Neural cell (in vitro differentiated cells): ENCODE results near the gene TUBAL3. TPM values are rescaled to one million over a fixed set of nuclear protein-coding genes. Genes with fewer than 3 reads are reported as not detected.

Experiments
- H2AFZ ChIP-seq: fragments of 200-600, 300-800 bp; sonication (generic), shearing (Covaris generic); 2 replicates; pipeline ENCODE4 v1.6.0; 2014; ENCODE audit warnings: low read depth, mild to moderate bottlenecking, antibody characterized with exemption, low read length, moderate library complexity
- H3F3A ChIP-seq: fragments of 200-600 bp; shearing (Covaris generic); 2 replicates; pipeline ENCODE4 v1.6.1; 2016; ENCODE audit warnings: mild to moderate bottlenecking, moderate library complexity, mixed read lengths, antibody characterized with exemption, low read length; ENCODE audit not compliant: insufficient read depth, poor library complexity, severe bottlenecking
- H3K27ac ChIP-seq: fragments of 200-600, 300-800 bp; sonication (generic), shearing (Covaris generic); 2 replicates; pipeline ENCODE4 v1.5.1; 2014; ENCODE audit warnings: mild to moderate bottlenecking, low read length, moderate library complexity
- H3K27me3 ChIP-seq: fragments of 300-800, 200-600 bp; sonication (generic), shearing (Covaris generic); 2 replicates; pipeline ENCODE4 v1.6.0; 2014; ENCODE audit warnings: mild to moderate bottlenecking, low read depth, low read length, moderate library complexity; ENCODE audit not compliant: insufficient read depth
- H3K36me3 ChIP-seq: fragments of 300-800, 200-600 bp; sonication (generic), shearing (Covaris generic); 2 replicates; pipeline ENCODE4 v1.5.1; 2014; ENCODE audit warnings: mild to moderate bottlenecking, antibody characterized with exemption, low read length, moderate library complexity; ENCODE audit not compliant: insufficient read depth
- H3K4me2 ChIP-seq: fragments of 300-800, 200-600 bp; sonication (generic), shearing (Covaris generic); 2 replicates; pipeline ENCODE4 v1.6.0; 2014; ENCODE audit warnings: mild to moderate bottlenecking, low read length
- H3K4me3 ChIP-seq: fragments of 300-800, 200-600 bp; sonication (generic), shearing (Covaris generic); 2 replicates; pipeline ENCODE4 v1.5.1; 2014; ENCODE audit warnings: mild to moderate bottlenecking, low read length, moderate library complexity
- H3K79me2 ChIP-seq: fragments of 200-600 bp; shearing (Covaris generic); replicated peaks from 2 replicates; pipeline ENCODE4 v1.6.0; 2014; ENCODE audit warnings: mild to moderate bottlenecking, low read length, moderate library complexity; ENCODE audit not compliant: insufficient read depth
- H3K9ac ChIP-seq: fragments of 300-800, 200-600 bp; sonication (generic), shearing (Covaris generic); 2 replicates; pipeline ENCODE4 v1.6.1; 2016; ENCODE audit warnings: mild to moderate bottlenecking, low read length, mixed read lengths
- H3K9me2 ChIP-seq: fragments of 200-600 bp; shearing (Covaris generic); 2 replicates; pipeline ENCODE4 v1.6.1; 2016; ENCODE audit warnings: mild to moderate bottlenecking, low read length, mixed read lengths; ENCODE audit not compliant: insufficient read depth
- H3K9me3 ChIP-seq: fragments of 200-600, 300-800 bp; sonication (generic), shearing (Covaris generic); 2 replicates; pipeline ENCODE4 v1.6.1; 2016; ENCODE audit warnings: mild to moderate bottlenecking, mixed run types, low read length, moderate library complexity, mixed read lengths
- H4K20me1 ChIP-seq: fragments of 200-600 bp; shearing (Covaris generic); 2 replicates; pipeline ENCODE4 v1.6.1; 2016; ENCODE audit warnings: mild to moderate bottlenecking, mixed run types; ENCODE audit not compliant: insufficient read depth
- CTCF ChIP-seq: fragments of 450-650 bp; IDR thresholded peaks from 2 replicates; pipeline ENCODE4 v1.5.1; 2014; ENCODE audit warnings: antibody characterized with exemption, mild to moderate bottlenecking, moderate library complexity; ENCODE audit not compliant: poor library complexity, severe bottlenecking
- EP300 ChIP-seq: fragments of 450-650 bp; conservative IDR thresholded peaks from 2 replicates; pipeline ENCODE4 v1.6.1; 2014; ENCODE audit warnings: antibody characterized with exemption, mild to moderate bottlenecking, moderate library complexity; ENCODE audit not compliant: poor library complexity, severe bottlenecking
- EZH2 ChIP-seq: fragments of 200-600, 300-800 bp; shearing (Covaris generic), sonication (generic); IDR thresholded peaks from 2 replicates; pipeline ENCODE4 v1.6.1; 2014; ENCODE audit warnings: antibody characterized with exemption, low read length, borderline replicate concordance, mild to moderate bottlenecking; ENCODE audit not compliant: insufficient read depth, poor library complexity, severe bottlenecking
- MXI1 ChIP-seq: fragments of 450-650 bp; conservative IDR thresholded peaks from 2 replicates; pipeline ENCODE4 v1.6.1; 2014; ENCODE audit warnings: antibody characterized with exemption, mild to moderate bottlenecking; ENCODE audit not compliant: poor library complexity, severe bottlenecking
- POLR2AphosphoS5 ChIP-seq: IDR thresholded peaks from 2 replicates; pipeline ENCODE4 v1.6.1; 2012
- RAD21 ChIP-seq: fragments of 450-650 bp; conservative IDR thresholded peaks from 2 replicates; pipeline ENCODE4 v1.6.1; 2014; ENCODE audit warnings: antibody characterized with exemption, mild to moderate bottlenecking, moderate library complexity
- REST ChIP-seq: IDR thresholded peaks from 2 replicates; pipeline ENCODE4 v1.6.1; 2012; ENCODE audit warnings: borderline replicate concordance
- SMC3 ChIP-seq: fragments of 450-650 bp; conservative IDR thresholded peaks from 2 replicates; pipeline ENCODE4 v1.6.1; 2014; ENCODE audit warnings: antibody characterized with exemption, mild to moderate bottlenecking, moderate library complexity; ENCODE audit not compliant: poor library complexity
- TAF1 ChIP-seq: IDR thresholded peaks from 2 replicates; pipeline ENCODE4 v1.6.1; 2012; ENCODE audit warnings: low read depth
- polyA minus RNA-seq: library from RNA; depleted of rRNA, polyadenylated mRNA; stranded (reverse); fragments of >200 nt; gene quantifications from 2 replicates; pipeline ENCODE4 v1.2.3, GENCODE V29; 2014
- polyA plus RNA-seq: library from polyadenylated mRNA; depleted of rRNA; stranded (reverse); fragments of >200 nt; gene quantifications from 2 replicates; pipeline ENCODE4 v1.2.3, GENCODE V29; 2014

Gene TUBAL3
- polyA plus RNA-seq (not detected in 2 replicates), polyA minus RNA-seq (not detected in 2 replicates)

GRCh38 chr10:5404208-5405041 lies at the start of gene TUBAL3:
TUBAL3 (minus strand) TSS chr10:5404828; CDS start chr10:5404792, 36 bp downstream.
- H3K27ac ChIP-seq, result no peak within 1 kb of the TSS
- H3K79me2 ChIP-seq, result no peaks in the 10 kb centered on the region
- H3K9me3 ChIP-seq, result no peaks in the 10 kb centered on the region
- no peak within 1 kb of the TSS for H3K9ac ChIP-seq
- no peak for TF ChIP-seq TAF1
- no peak for TF ChIP-seq CTCF
- no peak for TF ChIP-seq MXI1
- TF ChIP-seq EZH2, result no peak
- TF ChIP-seq REST, result no peak
- no peak for TF ChIP-seq SMC3
- TF ChIP-seq POLR2AphosphoS5, result no peak
- TF ChIP-seq EP300, result no peak
- no peak for TF ChIP-seq RAD21
- no peaks in the 10 kb centered on the region for H4K20me1 ChIP-seq
- H3K4me2 ChIP-seq, result no peak within 1 kb of the TSS
- H3K36me3 ChIP-seq, result no peaks in the 10 kb centered on the region
- H2AFZ ChIP-seq, result no peak within 1 kb of the TSS
- H3K4me3 ChIP-seq, result no peak within 1 kb of the TSS
- H3K27me3 ChIP-seq, result no peaks in the 10 kb centered on the region
- H3K9me2 ChIP-seq, result no peaks in the 10 kb centered on the region
- H3F3A ChIP-seq, result no peaks in the 10 kb centered on the region

- Histone ChIP-seq H3K4me3 (no peak overlapping the region), H3K36me3 (peaks cover 5% of the 10 kb centered on the region), H3K9me3 (no peaks in the 10 kb centered on the region), H3K9ac (no peak overlapping the region), H4K20me1 (no peaks in the 10 kb centered on the region), H3K9me2 (no peaks in the 10 kb centered on the region), H2AFZ (no peak overlapping the region), H3K4me2 (no peak overlapping the region), H3K27me3 (no peaks in the 10 kb centered on the region), H3K79me2 (no peaks in the 10 kb centered on the region), H3F3A (no peaks in the 10 kb centered on the region), H3K27ac (no peak overlapping the region)
- TF ChIP-seq SMC3 (no peak), REST (no peak), EZH2 (no peak)
These were observed 49.3 kb upstream of the TUBAL3 start for GRCh38 chr10:5453749-5454489.
